HG03354 (cell line): Measurements from ENCODE around the gene IRF4.

Experiments used
- ATAC-seq: cut with Tn5 transposase; IDR thresholded peaks from one replicate; pipeline ENCODE4 v1.9.1; 2021; ENCODE audit warnings: mild to moderate bottlenecking; ENCODE audit not compliant: unreplicated experiment, poor library complexity, severe bottlenecking

Gene IRF4

DNA sequence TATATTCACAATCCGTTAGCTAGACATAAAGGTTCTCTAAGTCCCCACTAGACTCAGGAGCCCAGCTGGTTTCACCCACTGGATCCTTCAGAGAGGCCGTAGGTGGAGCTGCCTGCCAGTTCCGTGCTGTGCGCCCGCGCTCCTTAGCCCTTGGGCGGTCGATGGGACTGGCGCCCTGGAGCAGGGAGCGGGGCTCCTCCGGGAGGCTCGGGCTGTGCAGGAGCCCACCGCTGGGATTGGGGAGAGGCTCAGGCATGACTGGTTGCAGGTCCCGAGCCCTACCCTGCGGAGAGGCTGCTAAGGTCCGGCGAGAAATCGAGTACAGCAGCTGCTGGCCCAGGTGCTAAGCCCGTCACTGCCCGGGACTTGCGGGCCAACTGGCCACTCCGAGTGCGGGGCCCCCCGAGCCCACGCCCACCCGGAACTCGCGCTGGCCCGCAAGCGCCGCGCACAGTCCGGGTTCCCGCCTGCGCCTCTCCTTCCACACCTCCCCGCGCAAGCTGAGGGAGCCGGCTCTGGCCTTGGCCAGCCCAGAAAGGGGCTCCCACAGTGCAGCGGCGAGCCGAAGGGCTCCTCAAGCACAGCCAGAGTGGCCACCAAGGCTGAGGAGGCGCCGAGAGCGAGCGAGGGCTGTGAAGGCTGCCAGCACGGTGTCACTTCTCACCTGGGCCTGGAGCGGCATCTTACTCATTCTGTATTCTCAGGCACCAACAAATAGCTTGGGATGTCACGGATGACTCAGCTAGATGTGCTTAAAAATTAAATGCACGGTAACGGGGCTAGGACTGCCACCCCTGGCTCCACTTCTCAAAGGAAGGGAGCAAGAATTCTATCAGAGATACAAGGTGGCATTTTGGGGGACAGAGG, 44.1 kb downstream of the IRF4 start:
- no peak for ATAC-seq

DNA sequence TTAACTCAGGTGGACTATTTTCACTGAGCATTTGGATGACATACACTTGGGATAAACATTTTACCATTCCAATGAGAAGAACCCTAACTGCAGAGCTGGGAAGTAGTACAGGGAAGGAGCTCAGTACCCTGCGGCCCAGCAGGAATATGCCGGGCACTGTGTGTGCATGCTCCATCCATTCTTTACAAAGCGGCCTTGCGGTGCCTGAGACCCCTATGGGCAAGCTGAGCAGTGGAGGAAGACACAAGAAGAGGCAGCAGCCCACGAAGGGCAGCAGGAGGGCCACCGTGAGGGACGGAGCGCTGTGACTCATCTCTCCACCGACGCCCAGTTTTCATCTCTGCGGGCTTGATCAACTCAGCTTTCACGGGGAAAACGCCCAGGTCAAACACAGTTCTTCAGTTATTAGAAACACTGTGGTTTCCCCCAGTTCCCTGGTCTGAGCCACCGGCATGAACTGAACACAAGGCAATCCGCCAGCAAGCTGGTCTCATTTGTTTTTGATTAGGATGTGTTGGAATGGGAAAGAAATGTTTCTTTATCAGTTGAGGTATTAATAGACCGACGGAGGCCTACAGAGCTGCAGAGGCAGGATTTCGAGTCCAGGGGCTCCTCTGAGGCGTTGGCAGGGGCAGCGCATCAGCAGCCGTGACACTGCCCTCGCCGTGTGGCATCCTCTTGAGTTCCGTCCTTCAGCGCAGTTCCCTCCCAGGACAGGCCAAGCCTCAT, 44.9 kb downstream of the IRF4 start:
- ATAC-seq = no peak

DNA sequence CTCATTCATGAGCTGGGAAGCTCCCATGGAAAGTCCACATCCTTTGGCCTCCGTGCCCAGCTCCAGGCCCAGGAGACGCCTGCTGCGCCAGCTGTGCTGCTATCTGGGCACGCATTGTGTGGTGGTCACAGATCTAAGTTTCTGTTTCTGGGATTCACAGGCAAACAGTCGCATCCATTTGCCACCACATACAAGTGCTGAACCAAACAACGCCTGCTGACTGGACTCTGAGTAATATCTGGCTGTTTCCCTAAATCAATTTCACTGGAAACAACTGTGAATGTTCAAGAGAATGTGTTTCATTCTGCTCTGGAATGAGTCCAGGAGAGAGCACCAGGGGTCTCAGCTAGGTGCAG, 45.5 kb downstream of the IRF4 start:
- no peak for ATAC-seq

GRCh38 chr6:438634-439170, 47.1 kb downstream of the IRF4 start:
- ATAC-seq = no peak

DNA sequence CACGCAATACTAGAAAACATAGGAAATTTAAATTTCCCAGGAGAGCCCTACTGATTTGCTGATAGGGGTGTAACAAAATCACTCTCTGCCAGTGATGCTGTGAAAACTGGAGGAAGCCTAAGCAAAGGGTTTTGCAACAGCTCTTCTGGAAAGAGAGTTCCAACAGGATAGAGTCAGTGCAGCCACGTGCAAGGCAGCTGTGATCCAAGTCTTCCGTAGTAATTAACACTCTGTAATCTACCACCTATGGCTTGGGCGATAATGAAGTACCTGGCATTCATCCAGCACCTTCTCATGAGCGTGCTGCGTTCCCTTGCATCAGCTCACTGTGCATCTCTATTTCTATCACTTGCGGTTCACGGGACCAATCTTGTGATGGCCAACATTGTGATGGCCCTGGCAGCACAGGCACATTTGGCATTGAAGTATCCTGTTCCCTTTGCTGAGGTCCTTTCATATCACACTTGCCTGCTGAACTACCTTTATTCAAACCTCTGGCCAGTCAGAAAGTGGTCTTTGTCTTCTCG, 48.2 kb downstream of the IRF4 start:
- no peak for ATAC-seq

- no peak for ATAC-seq
Measured at GRCh38 chr6:441126-441920, 49.8 kb downstream of the IRF4 start.

- ATAC-seq = no peak
Measured at GRCh38 chr6:443621-444159, 52.1 kb downstream of the IRF4 start.

- ATAC-seq = no peak
Measured at GRCh38 chr6:444653-445275, 53.2 kb downstream of the IRF4 start.

DNA sequence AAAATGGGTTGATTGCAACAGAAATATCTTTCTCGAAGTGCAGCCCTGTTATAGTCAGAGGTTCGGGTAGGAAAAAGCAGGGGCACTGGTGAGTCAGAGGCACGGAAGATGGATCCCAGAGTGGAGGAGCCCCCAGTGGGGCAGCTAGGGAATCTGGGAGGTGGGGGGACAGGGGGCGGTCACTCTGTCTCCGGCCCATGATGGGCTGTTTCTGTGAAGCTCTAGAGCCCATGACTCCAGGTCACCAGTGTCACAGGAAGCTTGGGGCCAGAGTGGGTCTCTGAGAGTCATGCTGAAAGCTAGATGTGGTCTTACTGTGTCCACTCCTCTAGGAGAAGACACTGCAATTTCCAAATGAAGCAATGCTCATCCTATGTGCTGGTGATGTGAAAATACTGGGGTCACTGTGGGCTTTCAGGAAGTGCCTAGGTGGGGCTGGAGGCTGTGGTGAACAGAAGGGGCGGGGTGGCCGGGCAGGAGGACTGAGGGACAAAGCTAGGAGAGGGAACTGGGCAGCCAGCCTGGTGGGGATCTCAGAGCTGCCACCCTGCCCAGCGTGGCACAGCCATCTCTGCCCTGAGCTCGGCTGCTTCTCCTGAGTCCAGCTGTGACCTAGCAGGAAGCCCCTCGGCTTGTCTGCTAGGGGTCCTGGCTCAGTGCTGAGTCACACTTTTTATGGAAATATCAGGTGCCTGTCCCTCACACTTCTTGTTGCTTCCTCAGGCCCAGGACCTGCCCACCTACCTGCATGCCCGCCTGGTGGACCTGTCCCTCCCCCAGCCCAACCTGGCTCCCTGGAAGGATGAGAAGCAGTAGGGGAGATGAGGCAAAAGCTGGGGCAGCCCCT, 54.2 kb downstream of the IRF4 start:
- no peak for ATAC-seq

- ATAC-seq = no peak
Measured at GRCh38 chr6:446418-447366, 55.1 kb downstream of the IRF4 start.

- ATAC-seq = no peak
Measured at GRCh38 chr6:447381-448165, 56.0 kb downstream of the IRF4 start.

DNA sequence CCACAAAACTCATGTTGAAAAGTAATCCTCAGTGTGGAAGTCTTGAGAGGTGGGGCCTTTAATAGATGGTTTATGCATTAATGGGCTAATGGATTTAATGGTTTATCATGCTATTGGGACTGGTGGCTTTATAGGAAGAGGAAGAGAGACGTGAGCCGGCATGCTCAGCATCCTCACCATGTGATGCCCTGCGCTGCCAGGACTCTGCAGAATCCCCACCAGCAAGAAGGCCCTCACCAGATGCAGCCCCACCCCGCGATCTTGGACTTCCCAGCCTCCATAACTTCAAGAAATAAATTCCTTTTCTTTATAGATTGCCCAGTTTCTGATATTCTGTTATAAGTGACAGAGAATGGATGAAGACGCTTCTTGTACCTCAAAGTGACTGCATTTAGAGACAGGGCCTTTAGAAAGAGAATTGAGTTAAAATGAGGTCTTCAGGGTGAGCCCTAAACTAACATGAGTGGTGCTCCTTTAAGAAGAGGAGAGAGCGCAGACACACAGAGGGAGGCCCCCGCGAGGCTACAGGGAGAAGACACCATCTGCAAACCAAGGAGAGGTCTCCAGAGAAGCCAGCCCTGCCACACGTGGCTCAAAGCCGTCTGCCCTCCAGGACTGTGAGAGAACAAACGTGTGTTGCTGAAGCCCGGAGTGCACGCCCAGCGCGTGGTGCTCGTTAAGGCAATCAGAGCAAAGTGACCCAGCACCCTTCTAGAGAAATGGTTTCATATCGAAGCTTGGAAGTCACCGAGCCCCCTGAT, 56.9 kb downstream of the IRF4 start:
- no peak for ATAC-seq

DNA sequence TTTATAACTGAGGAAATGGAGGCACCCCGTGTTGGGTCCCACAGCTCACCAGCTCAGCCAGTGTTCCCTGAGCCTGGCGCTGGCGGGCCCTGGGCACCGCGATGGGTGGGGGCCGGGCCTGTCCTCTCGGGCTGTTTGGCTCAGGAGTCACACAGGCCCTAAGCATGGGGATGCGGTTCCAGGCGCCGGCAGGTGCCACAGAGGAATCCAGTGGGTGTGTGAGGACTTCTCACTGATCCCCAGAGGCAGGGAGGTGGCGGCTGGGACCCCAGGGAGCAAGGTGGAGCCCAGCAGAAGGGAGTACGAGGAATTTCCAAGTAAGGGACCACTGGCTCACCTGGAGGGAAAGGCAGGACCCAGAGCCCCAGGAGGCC, 57.5 kb downstream of the IRF4 start:
- ATAC-seq = no peak

DNA sequence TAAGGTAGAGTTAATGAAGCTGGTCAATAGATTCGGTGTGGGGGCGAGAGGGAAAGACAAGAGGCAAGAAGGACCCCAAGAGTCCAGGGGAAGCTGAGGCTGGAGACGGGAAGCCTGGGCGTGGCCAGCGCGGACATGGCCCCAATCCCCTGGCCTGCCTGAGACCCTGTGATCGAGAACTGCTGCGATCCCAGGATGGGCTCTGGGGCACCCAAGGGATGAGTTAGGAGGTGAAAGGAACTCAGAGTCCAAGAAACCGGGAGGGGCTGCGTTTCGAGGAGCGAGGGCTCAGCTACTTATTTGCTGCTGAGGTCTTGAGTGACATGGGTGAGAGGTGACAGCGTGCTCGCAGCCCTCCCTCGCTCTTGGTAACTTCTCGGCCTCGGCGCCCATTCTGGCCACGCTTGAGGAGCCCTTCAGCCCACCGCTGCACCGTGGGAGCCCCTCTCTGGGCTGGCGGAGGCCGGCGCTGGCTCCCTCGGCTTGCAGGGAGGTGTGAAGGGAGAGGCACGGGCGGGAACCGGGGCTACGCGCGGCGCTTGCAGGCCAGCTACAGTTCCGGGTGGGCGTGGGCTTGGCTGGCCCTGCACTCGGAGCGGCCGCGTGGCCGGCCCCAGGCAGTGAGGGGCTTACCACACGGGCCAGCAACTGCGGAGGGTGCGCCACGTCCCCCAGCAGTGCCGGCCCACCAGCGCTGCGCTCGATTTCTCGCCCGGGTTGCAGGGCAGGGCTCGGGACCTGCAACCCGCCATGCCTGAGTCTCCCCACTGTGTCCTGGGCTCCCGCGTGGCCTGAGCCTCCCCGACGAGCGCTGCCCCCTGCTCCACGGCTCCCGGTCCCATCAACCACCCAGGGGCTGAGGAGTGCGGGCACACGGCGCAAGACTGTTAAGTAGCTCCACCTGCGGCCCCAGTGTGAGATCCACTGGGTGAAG, 58.2 kb downstream of the IRF4 start:
- ATAC-seq = no peak

DNA sequence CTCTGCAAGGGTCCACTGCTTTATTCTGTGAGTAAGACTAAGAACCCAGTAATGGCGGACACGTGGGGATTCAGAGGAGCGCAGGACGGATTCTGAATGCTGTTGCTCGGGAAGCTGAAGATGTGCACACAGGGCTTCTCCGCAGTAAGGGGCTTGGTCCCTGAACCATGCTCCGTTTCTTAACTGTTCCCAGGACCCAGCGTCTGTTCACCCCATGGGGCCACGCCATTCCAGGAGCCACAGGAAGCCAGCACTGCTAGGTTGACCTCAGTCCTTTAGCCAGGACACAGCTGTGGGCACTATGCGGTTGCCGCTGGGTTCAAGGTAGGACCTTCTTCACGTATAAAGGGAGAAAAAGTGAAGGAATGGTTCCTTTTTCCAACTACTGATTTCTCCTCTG, 59.8 kb downstream of the IRF4 start:
- ATAC-seq = no peak
